Mammary epithelial cell (primary cell): Measurements from ENCODE around the gene PRIM2.
"Not testable (repeated sequence)": the region's sequence is repeated elsewhere in the genome, so short reads cannot be mapped to it uniquely, and the experiment has no call there.

Source experiments
- CTCF ChIP-seq, 2 donors: IDR thresholded peaks in 1 of 2; conservative IDR thresholded peaks in 1 of 2; 2 replicates each; pipeline ENCODE4 v1.5.1; 2011 to 2012; ENCODE audit warnings: inconsistent platforms in 2 of 2, low read length in 2 of 2, mild to moderate bottlenecking in 2 of 2, control low read depth in 1 of 2, low read depth in 1 of 2; ENCODE audit not compliant: insufficient read depth in 1 of 2; ENCODE audit errors: extremely low read depth in 1 of 2
- EZH2 ChIP-seq: IDR thresholded peaks from 2 replicates; pipeline ENCODE4 v1.6.1; 2012; ENCODE audit warnings: low read length, inconsistent platforms, borderline replicate concordance

GRCh38 chr6:57537916-57538315, 220.5 kb downstream of the PRIM2 start:
- not testable (repeated sequence) for TF ChIP-seq EZH2; CTCF (conservative IDR thresholded peaks at IDR 0.05 in 1 of 2, IDR thresholded peaks at IDR 0.05 in 1 of 2; ENCODE audit: extremely low read depth in 1 of 2, insufficient read depth in 1 of 2, low read depth in 1 of 2, low read length in 2 of 2)
